ENCODE measurements around the gene UBN1.

The UBN1 gene

DNA sequence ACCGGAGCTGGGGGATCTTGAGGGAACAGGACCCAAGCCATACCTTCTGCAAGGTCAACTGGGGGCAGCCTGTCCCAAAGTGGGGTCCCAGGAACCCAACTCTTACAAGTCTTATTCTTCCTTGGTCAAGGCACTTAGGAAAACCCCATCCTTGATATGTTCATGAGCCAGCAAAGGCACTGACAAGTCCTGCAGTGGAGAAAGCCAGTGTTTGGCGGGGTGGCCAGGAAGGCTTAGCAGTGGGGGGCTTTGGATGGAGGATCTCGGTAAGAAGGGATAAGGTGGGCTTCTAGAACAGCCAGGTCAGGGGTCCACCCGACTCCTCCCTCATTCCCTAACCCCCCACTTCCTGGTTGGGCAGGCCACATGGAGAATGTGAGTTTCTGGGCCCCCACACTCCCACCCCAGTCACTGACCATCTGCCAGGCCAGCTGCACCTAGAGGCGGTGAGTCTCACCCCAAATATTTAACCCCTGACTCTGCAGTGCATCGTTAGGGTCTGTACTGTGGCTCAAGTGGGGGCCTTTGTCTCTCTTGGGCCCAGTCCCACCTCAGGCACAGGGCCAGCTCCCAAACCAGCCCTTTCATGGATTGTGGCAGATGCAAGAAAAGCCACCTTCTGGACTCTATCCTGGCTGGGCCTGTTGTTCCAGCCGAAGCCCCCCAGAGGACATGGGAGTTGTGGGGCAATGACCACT, 67.4 kb downstream of the UBN1 start:
- H3K4me3 ChIP-seq (ENCODE audit: low read length), result no peak overlapping the region
- DNase-seq (ENCODE audit: low read depth), result no peak
- TF ChIP-seq, protein P1, sequence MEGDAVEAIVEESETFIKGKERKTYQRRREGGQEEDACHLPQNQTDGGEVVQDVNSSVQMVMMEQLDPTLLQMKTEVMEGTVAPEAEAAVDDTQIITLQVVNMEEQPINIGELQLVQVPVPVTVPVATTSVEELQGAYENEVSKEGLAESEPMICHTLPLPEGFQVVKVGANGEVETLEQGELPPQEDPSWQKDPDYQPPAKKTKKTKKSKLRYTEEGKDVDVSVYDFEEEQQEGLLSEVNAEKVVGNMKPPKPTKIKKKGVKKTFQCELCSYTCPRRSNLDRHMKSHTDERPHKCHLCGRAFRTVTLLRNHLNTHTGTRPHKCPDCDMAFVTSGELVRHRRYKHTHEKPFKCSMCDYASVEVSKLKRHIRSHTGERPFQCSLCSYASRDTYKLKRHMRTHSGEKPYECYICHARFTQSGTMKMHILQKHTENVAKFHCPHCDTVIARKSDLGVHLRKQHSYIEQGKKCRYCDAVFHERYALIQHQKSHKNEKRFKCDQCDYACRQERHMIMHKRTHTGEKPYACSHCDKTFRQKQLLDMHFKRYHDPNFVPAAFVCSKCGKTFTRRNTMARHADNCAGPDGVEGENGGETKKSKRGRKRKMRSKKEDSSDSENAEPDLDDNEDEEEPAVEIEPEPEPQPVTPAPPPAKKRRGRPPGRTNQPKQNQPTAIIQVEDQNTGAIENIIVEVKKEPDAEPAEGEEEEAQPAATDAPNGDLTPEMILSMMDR (conservative IDR thresholded peaks at IDR 0.05; ENCODE audit: low read length), result no peak

DNA sequence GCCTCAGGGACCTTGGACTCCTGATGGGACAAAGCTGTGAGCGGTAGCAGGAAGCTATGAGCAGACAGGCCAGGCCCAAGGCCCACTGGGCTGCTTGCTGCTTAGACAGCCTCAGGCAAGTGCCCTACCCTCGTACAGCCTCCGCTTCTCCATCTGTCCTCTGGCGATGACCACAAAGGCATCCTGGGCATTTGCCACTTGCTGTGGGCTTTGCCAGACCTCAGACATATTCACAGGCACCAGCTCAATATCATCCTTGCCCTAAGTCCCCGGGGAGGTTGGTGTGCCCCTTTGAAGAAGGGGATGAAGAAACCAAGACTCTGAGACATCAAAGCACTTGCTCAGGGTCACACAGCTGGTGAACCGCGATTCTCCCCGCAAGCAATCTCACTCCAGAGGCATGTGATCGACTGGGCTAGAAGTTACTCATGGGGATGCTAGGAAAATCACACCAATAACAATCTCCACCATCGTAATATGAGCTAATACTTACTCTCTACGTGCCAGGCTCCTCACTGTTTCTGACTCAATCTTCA, 68.0 kb downstream of the UBN1 start:
- DNase-seq (ENCODE audit: low read depth), result peak; percentile 89
- no peak overlapping the region for H3K4me3 ChIP-seq (ENCODE audit: low read length)
- TF ChIP-seq, protein P1 (conservative IDR thresholded peaks at IDR 0.05; ENCODE audit: low read length), result no peak

DNA sequence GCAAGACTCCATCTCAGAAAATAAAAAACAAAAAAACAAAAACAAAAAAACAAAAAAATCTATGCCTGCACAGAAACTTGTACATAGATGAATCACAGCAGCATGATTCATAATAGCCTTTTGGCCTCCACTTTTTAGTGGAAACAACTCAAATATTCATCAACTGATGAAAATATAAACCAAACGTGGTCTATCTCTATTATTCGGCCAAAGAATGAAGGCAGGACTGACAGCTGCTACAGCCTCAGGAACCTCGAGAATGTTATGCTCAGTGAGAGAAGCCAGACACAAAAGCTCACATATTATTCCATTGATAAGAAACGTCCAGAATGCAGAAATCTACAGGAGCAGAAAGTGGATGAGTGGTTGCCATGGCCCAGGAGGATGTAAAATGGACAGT, 69.8 kb downstream of the UBN1 start:
- DNase-seq (ENCODE audit: low read depth), result peak; percentile 57

DNA sequence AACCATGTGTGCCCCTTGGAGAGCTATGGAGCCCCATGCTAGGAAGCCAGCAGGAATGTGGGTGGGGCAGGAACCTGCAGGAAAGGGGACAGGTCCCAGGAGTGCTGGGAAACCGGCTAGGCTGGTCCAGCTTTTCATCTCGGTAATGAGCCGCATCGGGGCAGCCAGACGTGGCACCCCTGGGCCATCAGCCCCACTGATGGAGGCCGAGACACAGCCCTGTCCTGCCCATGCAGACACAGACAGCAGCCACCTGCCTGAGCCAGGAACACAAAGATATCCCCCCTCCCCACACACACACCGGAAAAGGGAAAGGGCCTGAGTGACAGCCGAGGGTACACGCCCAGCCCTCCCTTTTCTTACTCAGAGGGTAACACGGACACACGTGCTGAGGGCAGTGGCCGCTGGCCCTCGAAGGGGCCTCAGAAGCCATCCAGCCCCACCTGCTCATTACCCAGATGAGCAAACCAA, 71.5 kb downstream of the UBN1 start:
- DNase-seq (ENCODE audit: low read depth), result no peak
- TF ChIP-seq, protein P1 (conservative IDR thresholded peaks at IDR 0.05; ENCODE audit: low read length), result no peak
- H3K4me3 ChIP-seq (ENCODE audit: low read length), result no peak overlapping the region

More for the DNA sequence above, 69.8 kb downstream of the UBN1 start:
- no peak overlapping the region for H3K4me3 ChIP-seq (ENCODE audit: low read length)
- TF ChIP-seq, protein P1 (conservative IDR thresholded peaks at IDR 0.05; ENCODE audit: low read length), result no peak

DNA sequence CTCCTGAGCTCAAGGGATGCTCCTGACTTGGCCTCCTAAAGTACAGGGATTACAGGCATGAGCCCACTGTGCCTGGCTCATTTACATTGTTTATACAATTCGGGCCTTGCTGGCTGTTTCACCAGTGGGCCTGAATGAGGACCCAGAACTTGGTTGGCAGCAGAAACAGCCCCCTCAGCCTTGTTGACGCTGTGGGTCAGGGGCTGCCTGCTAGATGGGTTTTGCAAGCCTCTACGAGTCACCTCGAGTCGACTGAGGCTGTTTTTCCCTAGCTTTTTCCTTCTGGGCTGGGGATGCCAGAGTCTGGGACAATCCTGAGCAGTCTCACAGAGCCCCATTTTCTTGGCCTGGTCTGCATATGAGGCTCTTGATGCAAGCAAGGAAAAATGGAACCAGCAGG, 73.5 kb downstream of the UBN1 start:
- no peak for DNase-seq (ENCODE audit: low read depth)
- TF ChIP-seq, protein P1 (conservative IDR thresholded peaks at IDR 0.05; ENCODE audit: low read length), result no peak
- H3K4me3 ChIP-seq (ENCODE audit: low read length), result no peak overlapping the region

DNA sequence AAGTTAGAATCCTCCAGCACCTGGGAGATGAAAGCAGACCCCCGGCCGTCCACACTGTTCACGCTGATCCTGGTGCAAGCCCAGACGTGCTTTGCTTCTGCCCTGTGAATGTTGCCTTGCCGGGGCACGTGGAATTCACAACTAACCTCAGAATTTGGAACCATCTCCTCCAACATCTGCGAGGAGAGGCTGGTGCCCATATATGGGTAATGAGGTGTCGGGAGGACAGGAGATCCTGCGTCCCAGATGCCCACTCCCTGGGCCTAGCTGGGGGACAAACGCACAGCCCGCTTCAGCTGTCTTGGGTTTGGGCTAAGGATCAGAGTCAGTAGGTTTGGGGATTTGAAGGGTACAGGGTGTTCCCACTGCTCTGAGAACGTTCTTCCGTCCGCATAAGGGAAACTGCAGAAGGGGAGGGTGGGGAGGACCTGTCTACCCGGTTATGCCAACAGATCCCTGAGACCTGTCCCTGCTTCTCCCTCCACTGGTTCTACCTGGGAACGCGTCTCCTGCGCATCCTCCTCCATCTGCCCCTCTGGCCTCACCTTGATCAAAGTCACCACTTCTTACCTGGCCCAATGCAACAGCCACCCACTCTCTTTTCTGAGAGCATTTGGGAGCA, 75.6 kb downstream of the UBN1 start:
- TF ChIP-seq, protein P1 (conservative IDR thresholded peaks at IDR 0.05; ENCODE audit: low read length), result no peak
- H3K4me3 ChIP-seq (ENCODE audit: low read length), result no peak overlapping the region

DNA sequence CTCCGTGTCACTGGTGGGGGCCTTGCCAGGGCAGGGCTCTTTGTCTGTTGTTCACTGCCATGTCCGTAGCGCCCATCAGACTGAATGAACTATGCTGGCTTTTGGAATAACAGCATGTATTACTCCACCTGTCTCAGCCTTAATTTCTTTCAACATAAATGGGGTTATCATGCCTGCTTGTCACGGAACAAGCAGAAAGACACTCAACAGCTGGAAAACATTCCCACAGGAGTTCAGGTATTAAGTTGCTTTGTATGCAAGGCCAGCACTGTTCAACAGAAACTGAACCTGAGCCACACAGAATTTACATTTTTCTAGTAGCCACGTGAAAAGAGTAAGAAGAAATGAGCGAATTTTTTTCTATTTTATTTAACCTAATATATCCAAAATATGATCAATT, 76.6 kb downstream of the UBN1 start:
- H3K4me3 ChIP-seq (ENCODE audit: low read length), result no peak overlapping the region
- TF ChIP-seq, protein P1 (conservative IDR thresholded peaks at IDR 0.05; ENCODE audit: low read length), result no peak
- no peak for DNase-seq (ENCODE audit: low read depth)

More for the DNA sequence above, 75.6 kb downstream of the UBN1 start:
- DNase-seq (ENCODE audit: low read depth), result no peak

All from AG10803 (cell line).